ENCODE measurements around the gene ZBTB20.

The ZBTB20 gene

GRCh38 chr3:114660124-114660523 lies 487.0 kb downstream of the ZBTB20 start:
- peak; percentile 48 for DNase-seq

- no peak for DNase-seq
These were observed 487.7 kb downstream of the ZBTB20 start for GRCh38 chr3:114659109-114660061.

- DNase-seq: no peak
These were observed 495.5 kb downstream of the ZBTB20 start for GRCh38 chr3:114651555-114651954.

- DNase-seq: peak; percentile 72
These were observed 496.3 kb downstream of the ZBTB20 start for GRCh38 chr3:114650808-114651207.

- DNase-seq: peak; percentile 67
These were observed 497.8 kb downstream of the ZBTB20 start for GRCh38 chr3:114649331-114649730.

- DNase-seq: no peak
These were observed 500.6 kb downstream of the ZBTB20 start for GRCh38 chr3:114646526-114646925.

GRCh38 chr3:114645392-114645791 lies 501.7 kb downstream of the ZBTB20 start:
- peak; percentile 47 for DNase-seq

GRCh38 chr3:114644367-114644766 lies 502.7 kb downstream of the ZBTB20 start:
- DNase-seq: no peak

GRCh38 chr3:114642951-114643741 lies 503.9 kb downstream of the ZBTB20 start:
- DNase-seq: no peak

GRCh38 chr3:114640126-114640525 lies 507.0 kb downstream of the ZBTB20 start:
- no peak for DNase-seq

GRCh38 chr3:114639171-114639570 lies 507.9 kb downstream of the ZBTB20 start:
- no peak for DNase-seq

GRCh38 chr3:114635878-114636277 lies 511.2 kb downstream of the ZBTB20 start:
- no peak for DNase-seq

- no peak for DNase-seq
These were observed 512.5 kb downstream of the ZBTB20 start for GRCh38 chr3:114634635-114635034.

- DNase-seq: no peak
These were observed 514.2 kb downstream of the ZBTB20 start for GRCh38 chr3:114632757-114633424.

GRCh38 chr3:114627770-114628169 lies 519.3 kb downstream of the ZBTB20 start:
- DNase-seq: peak; percentile 11

- no peak for DNase-seq
These were observed 520.3 kb downstream of the ZBTB20 start for GRCh38 chr3:114626751-114627150.

GRCh38 chr3:114624571-114625181 lies 522.4 kb downstream of the ZBTB20 start:
- DNase-seq: peak; percentile 87

- DNase-seq: peak; percentile 7
These were observed 523.0 kb downstream of the ZBTB20 start for GRCh38 chr3:114624047-114624445.

- DNase-seq: no peak
These were observed 523.6 kb downstream of the ZBTB20 start for GRCh38 chr3:114623420-114624046.

- no peak for DNase-seq
These were observed 525.1 kb downstream of the ZBTB20 start for GRCh38 chr3:114622001-114622400.

GRCh38 chr3:114619771-114620170 lies 527.3 kb downstream of the ZBTB20 start:
- DNase-seq: no peak

- no peak for DNase-seq
These were observed 531.5 kb downstream of the ZBTB20 start for GRCh38 chr3:114615523-114616085.

Measured in fibroblast of skin of right quadriceps (primary cell).